GM18868 (cell line): Measurements from ENCODE around the gene FADS3.

ENCODE experiments used
- ATAC-seq: cut with Tn5 transposase; IDR thresholded peaks from one replicate; pipeline ENCODE4 v1.9.1; 2021; ENCODE audit warnings: mild to moderate bottlenecking, moderate library complexity; ENCODE audit not compliant: unreplicated experiment

Gene FADS3

DNA sequence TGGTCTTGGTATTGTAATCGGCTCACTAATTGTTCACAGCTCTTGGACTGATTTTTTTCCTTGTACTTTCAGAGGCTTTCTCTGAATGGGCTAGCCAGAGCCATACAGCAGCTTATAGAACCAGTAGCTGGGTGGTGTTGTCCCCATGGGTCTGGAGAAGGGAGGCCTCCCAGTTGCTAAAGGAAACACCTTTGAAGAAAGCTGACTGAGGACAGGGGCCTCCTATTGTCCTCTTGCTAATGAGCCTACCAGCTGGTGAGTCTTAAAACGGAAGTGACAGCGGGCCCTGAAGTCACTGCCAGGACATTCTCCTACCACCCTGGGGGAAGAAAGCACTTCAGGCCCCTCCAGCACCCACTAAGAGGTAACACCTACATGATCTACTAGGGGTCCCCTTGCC lies 9.9 kb downstream of the FADS3 start:
- ATAC-seq: no peak

- ATAC-seq: no peak
Observed at GRCh38 chr11:61880454-61880853, 10.9 kb downstream of the FADS3 start.

DNA sequence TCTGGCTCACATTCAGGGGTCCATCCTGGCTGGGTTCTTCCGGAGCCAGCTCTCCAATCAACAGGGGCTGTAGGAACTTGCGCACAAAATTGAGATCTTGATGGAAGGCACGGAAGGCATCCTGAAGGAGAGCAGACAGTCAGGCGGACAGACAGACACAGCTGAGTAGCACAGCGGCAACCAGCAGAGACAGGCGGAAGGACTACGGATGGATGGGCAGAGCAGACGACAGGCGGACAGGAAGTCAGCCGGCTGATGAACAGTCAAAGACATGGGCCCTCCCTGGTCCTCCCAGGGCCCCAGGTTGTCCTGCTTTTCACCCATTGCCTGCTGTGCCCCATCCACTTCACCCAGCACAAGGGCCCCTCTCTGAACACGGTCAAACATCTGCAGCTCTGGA lies 11.3 kb downstream of the FADS3 start:
- ATAC-seq: no peak

DNA sequence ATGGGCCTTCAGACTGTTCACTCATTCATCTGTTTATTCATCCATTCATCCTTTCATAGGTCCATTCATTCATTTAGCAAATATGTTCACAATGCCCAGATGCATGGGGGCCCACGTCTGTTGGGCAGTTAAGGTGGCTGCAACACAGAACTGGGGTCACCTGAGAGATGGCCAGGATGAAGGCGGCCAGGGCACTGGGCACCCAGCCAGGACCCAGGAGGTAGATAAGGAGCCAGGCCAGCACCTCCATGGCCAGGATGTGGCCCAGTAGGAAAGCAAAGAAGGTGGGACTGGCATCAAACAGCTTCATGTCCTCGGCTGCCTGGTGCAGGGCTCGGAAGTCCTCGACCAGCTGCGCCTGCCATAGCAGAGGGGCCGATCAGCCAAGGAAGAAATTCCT lies 12.2 kb downstream of the FADS3 start:
- ATAC-seq: no peak

DNA sequence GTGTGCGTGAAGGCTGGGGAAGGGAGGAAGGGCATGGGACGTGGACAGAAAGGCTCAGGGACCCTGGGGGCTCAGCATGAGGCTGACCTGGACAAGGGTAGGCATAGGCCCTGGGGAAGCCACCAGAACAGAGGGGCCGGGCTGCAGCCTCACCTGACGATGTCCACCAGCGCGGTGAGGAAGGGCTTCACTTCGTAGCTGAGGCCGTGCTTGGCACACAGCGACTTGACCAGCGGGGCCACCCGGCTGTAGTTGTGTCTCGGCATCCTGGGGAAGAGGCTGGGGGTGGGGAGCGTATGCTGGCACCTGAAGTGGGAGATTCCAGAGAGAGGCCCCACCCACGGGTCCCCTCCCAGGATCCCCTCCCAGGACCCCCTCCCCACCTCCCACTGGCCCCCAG lies 15.6 kb downstream of the FADS3 start:
- no peak for ATAC-seq

GRCh38 chr11:61874853-61875252 lies 16.5 kb downstream of the FADS3 start:
- ATAC-seq: no peak

DNA sequence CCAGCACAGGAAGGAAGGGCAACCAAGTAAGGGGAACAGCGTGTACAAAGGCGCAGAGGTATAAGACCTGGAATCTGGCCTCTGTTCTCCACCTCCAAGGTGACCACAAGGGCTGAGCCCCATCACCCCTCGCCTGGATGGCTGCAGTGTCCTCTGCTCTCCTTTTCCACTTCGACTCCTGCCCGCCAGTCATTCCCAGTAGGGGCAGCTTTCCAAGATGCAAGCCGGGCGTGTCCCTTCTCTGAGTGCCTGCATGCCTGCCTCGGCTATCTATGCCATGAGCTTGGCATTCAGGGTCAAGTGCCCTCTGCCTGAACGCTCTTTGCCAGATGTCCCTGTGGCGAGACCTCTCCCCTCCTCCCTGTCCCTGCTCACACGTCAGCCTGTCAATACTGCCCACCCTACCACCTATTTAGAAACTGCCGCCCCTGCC lies 17.0 kb downstream of the FADS3 start:
- ATAC-seq: no peak

DNA sequence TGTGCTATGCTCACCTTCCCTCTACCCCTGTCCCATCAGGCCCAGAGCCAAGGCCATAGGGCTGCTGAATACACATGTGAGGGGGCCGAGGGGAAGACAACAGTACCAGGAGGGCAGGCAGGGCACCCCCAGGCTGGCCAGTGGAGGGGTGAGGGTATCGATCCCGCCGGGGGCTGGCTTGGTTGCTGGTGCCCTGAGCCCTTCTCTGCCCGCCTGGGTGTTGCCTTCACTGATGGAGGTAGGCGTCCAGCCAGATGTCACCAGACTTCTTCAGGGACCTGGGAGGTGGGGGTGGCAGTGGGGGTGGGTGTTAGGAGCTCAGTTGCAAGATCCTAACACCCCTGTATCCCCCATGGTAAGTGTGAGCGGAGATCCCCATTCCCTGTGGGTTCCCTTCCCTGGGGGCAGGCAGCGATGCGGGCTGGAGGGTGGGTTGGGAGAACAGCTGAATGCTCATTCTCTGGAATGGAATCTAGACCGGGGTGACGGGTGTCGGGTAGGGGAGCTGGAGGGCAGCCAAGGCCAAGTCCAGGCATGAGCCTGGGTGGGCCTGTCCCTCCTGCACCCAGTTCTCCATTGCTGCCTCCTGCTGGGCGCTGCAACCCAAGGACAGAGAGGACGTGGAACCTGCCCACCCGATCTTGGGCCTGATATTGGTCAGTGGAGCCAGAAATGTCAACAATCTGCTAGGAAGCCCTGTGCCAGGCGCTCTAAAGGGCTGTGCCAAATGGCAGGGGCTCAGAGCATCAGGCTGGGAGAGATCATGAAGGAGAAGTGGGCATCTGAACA lies 17.6 kb downstream of the FADS3 start:
- ATAC-seq: no peak

GRCh38 chr11:61872935-61873565 lies 18.3 kb downstream of the FADS3 start:
- no peak for ATAC-seq

DNA sequence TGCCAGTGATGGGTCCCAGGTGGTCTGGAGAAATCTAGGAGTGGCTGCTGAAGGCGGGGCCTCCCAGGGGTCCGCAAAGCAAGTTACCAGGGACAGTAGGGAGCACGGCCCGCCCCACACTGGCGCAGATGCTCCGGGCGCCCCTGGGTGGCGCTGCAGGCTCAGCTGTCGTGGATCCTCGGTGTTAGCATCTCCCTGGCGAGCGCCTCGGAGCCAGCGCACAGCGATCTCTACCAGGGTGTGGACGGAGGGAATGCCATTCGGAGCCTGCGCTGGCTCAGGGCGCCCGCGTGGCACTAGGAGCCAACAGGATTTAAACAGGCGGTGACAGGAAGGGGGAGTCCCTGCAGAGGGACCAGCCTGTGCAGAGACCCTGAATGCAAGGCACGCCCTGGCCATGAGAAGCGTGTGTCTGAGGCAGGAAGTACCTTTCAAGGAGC lies 20.2 kb downstream of the FADS3 start:
- peak; percentile 69 for ATAC-seq

DNA sequence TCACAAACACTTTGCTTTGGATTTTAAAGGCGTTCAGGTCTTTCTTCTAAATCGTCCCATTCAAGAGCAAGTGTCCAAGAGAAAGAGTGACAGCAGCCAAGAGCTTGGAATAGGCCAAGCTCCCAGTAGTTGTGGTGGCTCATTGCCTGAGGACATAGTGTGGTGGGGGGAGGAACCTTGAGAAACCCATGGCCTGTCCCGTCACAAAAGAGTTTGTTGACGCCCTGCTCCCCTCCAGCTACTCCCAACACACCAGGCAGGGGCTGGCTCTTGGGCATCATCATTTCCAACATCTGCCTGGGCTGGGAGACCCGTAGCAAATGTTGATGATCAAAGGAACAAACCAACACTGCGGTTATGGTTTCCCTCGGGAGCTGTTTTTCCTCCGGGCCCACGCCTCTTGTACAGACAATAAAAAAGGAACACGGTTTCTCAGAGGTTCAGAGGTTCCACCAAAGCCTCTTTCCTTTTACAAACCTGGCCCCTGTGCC lies 20.8 kb downstream of the FADS3 start:
- no peak for ATAC-seq

DNA sequence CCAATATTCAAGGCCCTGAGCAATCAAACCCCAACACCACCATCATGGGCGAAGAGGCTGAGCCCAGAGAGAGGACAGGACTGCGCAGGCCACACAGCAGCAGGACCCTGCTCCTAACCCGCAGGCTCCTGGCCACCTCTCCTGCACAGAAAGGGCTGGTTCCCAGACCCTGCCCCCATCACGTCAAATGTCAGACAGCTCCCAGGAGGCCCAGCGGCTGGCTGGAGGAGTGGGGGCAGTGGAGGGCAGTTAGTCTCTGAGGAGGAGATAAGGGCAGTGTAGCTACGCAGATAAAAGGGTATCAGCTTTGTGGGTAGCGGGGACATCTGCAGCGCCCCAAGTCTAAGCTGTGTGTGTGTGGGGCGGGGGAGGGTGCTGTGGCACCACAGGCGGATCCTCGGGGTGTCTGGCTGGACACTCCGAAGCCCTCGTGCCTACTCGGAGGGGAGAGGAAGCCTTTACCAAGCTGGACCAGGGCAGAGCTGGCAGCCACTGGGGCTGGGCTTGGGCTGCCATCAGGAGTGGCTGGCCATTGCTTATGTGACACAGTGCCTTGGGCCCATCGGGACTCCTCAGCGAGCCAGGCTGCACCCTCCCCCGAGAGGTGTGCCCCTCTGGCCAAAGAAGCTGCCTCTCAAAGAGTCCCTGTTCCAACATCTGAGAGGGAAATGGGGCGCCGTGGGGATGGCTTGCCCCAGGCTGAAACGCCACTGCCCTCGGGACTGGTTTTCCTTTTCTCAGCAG lies 21.5 kb downstream of the FADS3 start:
- no peak for ATAC-seq

DNA sequence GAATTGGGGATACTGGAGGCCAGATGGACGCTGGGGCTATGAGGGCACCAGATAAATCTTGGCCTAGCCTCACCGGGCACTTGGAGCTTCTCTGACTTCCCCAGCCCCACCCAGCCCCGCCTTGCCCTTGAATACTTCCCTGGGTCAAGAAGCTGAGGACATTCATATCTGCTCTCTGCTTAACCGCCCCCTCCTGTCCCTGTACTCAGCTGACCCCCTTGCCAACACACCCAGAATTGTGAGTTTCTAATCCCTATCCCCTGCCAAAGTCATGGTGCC lies 22.0 kb downstream of the FADS3 start:
- no peak for ATAC-seq

DNA sequence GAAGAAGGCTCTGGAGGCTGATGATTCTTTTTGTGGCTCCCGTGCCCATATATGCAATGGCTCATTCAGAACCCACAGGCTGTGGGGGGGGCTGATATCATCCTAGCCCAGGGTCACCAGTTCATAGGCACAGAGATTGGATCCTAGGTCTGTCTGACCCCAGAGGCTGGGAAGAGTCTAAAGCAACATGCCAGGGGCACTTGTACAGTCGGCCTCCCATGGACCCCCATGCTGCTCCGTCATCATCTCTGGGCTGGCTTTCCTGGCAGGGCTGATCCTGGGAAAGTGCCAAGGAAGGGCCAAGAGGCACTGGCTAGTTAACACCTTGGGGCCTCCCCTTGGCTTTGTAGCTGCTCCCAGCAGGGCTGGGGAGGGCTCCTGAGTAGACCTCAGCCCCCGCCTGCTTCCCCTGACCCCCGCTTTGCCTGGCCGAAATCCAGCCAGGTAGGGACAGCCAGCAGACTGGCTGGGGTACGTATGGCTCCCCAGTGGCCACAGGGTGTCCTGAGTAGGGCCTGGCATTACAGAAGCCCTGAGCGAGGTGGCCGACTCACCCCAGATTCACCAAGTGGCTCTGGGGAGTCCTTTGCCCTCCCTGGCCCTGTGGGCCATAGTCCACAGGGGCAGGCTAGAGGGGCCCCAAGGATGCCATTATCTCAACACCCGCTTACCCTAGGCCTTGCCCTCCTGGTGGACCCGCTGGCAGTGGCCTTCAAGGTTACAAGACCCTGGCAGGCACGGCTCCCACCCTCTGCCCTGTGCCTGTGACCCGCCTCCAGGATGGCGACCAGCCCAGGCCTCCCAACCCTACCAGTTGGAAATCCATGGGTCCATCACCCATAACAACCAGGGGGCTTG lies 22.5 kb downstream of the FADS3 start:
- no peak for ATAC-seq

GRCh38 chr11:61866958-61867343 lies 24.4 kb downstream of the FADS3 start:
- no peak for ATAC-seq

DNA sequence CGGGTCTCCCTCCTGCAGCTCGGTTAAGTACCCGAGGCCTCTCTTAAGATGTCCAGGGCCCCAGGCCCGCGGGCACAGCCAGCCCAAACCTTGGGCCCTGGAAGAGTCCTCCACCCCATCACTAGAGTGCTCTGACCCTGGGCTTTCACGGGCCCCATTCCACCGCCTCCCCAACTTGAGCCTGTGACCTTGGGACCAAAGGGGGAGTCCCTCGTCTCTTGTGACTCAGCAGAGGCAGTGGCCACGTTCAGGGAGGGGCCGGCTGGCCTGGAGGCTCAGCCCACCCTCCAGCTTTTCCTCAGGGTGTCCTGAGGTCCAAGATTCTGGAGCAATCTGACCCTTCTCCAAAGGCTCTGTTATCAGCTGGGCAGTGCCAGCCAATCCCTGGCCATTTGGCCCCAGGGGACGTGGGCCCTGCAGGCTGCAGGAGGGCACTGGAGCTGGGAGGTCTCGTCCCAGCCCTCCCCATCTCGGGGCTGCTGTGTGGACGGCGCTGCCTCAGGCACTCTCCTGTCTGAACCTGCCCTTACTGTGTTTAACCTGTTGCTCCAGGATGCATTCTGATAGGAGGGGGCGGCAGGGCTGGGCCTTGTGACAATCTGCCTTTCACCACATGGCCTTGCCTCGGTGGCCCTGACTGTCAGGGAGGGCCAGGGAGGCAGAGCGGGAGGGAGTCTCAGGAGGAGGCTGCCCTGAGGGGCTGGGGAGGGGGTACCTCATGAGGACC lies 25.0 kb downstream of the FADS3 start:
- no peak for ATAC-seq

GRCh38 chr11:61864814-61865775 lies 26.2 kb downstream of the FADS3 start:
- ATAC-seq: no peak

GRCh38 chr11:61863548-61864081 lies 27.7 kb downstream of the FADS3 start:
- ATAC-seq: no peak
